K562 (cell line): ENCODE data around the gene MYCBPAP. TPM values are rescaled to one million over a fixed set of nuclear protein-coding genes. Genes with fewer than 3 reads are reported as not detected.

Source experiments
- ATAC-seq: fragments of 200-7000 bp; cut with Tn5 transposase; 3 replicates; pipeline ENCODE4 v1.9.1; 2020; ENCODE audit warnings: moderate library complexity
- BruUV-seq: library from RNA; stranded (reverse); fragments of 400-500 nt; replicated peaks from 2 replicates; lab custom pipeline; 2021; lab: Mats Ljungman, UMichigan
- CTCF ChIA-PET: fragments of 300-600 bp; formaldehyde crosslinking; extraction: SDS; loops from one replicate; lab custom pipeline; 2021; ENCODE audit warnings: low intra/inter-chr PET ratio; lab: Yijun Ruan, JAX
- POLR2A ChIA-PET: fragments of 300-600, 350-650 bp; sonication (Branson Sonifier 250); formaldehyde crosslinking; extraction: SDS; loops from one replicate; lab custom pipeline; 2021; ENCODE audit warnings: antibody characterized with exemption, inconsistent platforms; lab: Yijun Ruan, JAX
- DNase-seq, 4 experiments: peaks; one replicate each; pipeline versions ENCODE4 v3.0.0 to v3.0.0-alpha.2; 2011 to 2018; ENCODE audit warnings: low spot score in 3 of 4, mixed read lengths in 3 of 4; ENCODE audit errors: extremely low read depth in 1 of 4
- FAIRE-seq: peaks from 2 replicates; lab custom pipeline; 2011; peaks lifted over from hg19 to GRCh38; lab: Jason Lieb, UNC
- H2AFZ ChIP-seq: 2 replicates; pipeline ENCODE4 v1.6.0; 2011; ENCODE audit warnings: low read depth, low read length, control low read depth, inconsistent platforms
- H3K27ac ChIP-seq: fragments of 200-600 bp; 3 replicates; pipeline ENCODE4 v1.8.0; 2011; ENCODE audit warnings: low read depth, mild to moderate bottlenecking, control low read depth, inconsistent platforms, low read length, moderate library complexity, mixed read lengths; ENCODE audit errors: extremely low read depth
- H3K27me3 ChIP-seq, 2 experiments: fragments of 300-600 bp in 1 of 2; 2 replicates in 1 of 2; 3 replicates in 1 of 2; pipeline versions ENCODE4 v1.6.0 to v1.8.0; 2011; ENCODE audit warnings: inconsistent platforms in 2 of 2, low read length in 2 of 2, mild to moderate bottlenecking in 1 of 2, mixed read lengths in 1 of 2, moderate library complexity in 1 of 2; ENCODE audit not compliant: control insufficient read depth in 2 of 2, insufficient read depth in 2 of 2
- H3K36me3 ChIP-seq: fragments of 300-600 bp; 3 replicates; pipeline ENCODE4 v1.8.0; 2011; ENCODE audit warnings: mild to moderate bottlenecking, low read length, inconsistent platforms; ENCODE audit not compliant: control insufficient read depth, insufficient read depth
- H3K4me1 ChIP-seq, 2 experiments: fragments of 200-600 bp in 1 of 2; replicated peaks in 1 of 2; 2 replicates in 1 of 2; 3 replicates in 1 of 2; pipeline versions ENCODE4 v1.5.1 to v1.8.0; 2011; ENCODE audit warnings: inconsistent platforms in 2 of 2, low read length in 2 of 2, mild to moderate bottlenecking in 1 of 2, mixed read lengths in 1 of 2, moderate library complexity in 1 of 2; ENCODE audit not compliant: control insufficient read depth in 2 of 2, insufficient read depth in 2 of 2
- H3K4me2 ChIP-seq: 2 replicates; pipeline ENCODE4 v1.6.1; 2011; ENCODE audit warnings: low read length, control low read depth, inconsistent platforms, mixed read lengths; ENCODE audit not compliant: insufficient read depth
- H3K4me3 ChIP-seq: fragments of 200-600 bp; sonication (generic), shearing (Covaris generic); 2 replicates; pipeline ENCODE4 v1.5.1; 2016; ENCODE audit warnings: control low read depth, inconsistent platforms
- H3K79me2 ChIP-seq: fragments of 200-600 bp; 3 replicates; pipeline ENCODE4 v1.8.0; 2011; ENCODE audit warnings: low read length, inconsistent platforms; ENCODE audit not compliant: control insufficient read depth, insufficient read depth
- H3K9ac ChIP-seq, 2 experiments: 2 replicates each; pipeline versions ENCODE4 v1.6.0 to v1.6.1; 2011; ENCODE audit warnings: low read depth in 2 of 2, low read length in 2 of 2, control low read depth in 1 of 2, inconsistent platforms in 1 of 2, mild to moderate bottlenecking in 1 of 2, mixed read lengths in 1 of 2; ENCODE audit not compliant: insufficient read depth in 1 of 2
- H3K9me1 ChIP-seq: one replicate; pipeline ENCODE4 v1.6.0; 2011; ENCODE audit warnings: inconsistent platforms, mild to moderate bottlenecking, low read length, moderate library complexity; ENCODE audit not compliant: control insufficient read depth, insufficient read depth
- H3K9me3 ChIP-seq: replicated peaks from 2 replicates; pipeline ENCODE4 v1.5.1; 2011; ENCODE audit warnings: low read depth, low read length, inconsistent platforms; ENCODE audit not compliant: control insufficient read depth, insufficient read depth
- H4K20me1 ChIP-seq: replicated peaks from 2 replicates; pipeline ENCODE4 v1.6.1; 2011; ENCODE audit warnings: low read length, inconsistent platforms, mixed read lengths; ENCODE audit not compliant: control insufficient read depth, insufficient read depth
- MAFG ChIP-seq: fragments of 450-650 bp; conservative IDR thresholded peaks from 2 replicates; pipeline ENCODE4 v1.6.1; 2016; ENCODE audit warnings: missing genetic modification characterization, missing compliant biosample characterization
- MAX ChIP-seq: sonication (generic); formaldehyde crosslinking; IDR thresholded peaks from 2 replicates; pipeline ENCODE4 v1.9.0; 2022; ENCODE audit warnings: mild to moderate bottlenecking, missing genetic modification reagents
- NFE2 ChIP-seq: IDR thresholded peaks from 2 replicates; pipeline ENCODE4 v1.6.1; 2014; ENCODE audit warnings: antibody characterized with exemption, low read depth
- TFAP4 ChIP-seq: sonication (generic); formaldehyde crosslinking; IDR thresholded peaks from 2 replicates; pipeline ENCODE4 v1.8.0; 2022; ENCODE audit warnings: missing genetic modification reagents, mild to moderate bottlenecking, moderate library complexity, borderline replicate concordance
- WGBS: fragments of 100-300 bp; shearing (Covaris generic); methylation state at CpG from one replicate; pipeline ENCODE4 v1.1.6; 2016; ENCODE audit warnings: low coverage, mixed read lengths; ENCODE audit not compliant: insufficient coverage; ENCODE audit errors: missing lambda C conversion rate; 5-methylcytosine and 5-hydroxymethylcytosine counted together
- in situ Hi-C: fragments of 300-500 bp; cut with MboI; formaldehyde crosslinking; loops from 4 replicates; pipeline ENCODE4 v1.15.0; 2018; ENCODE audit warnings: inconsistent platforms, mixed read lengths
- intact Hi-C: fragments of 100-400 bp; cut with micrococcal nuclease; formaldehyde crosslinking; loops from 2 replicates; pipeline ENCODE4 v1.14.2; 2022
- polyA plus RNA-seq, 8 experiments: library from polyadenylated mRNA; depleted of rRNA in 4 of 8; stranded (reverse) in 5 of 8; unstranded in 3 of 8; fragments of >200 nt; fragmentation: Nextera tagmentation in 2 of 8; fragmentation: Illumina TruSeq in 1 of 8; extraction: Ambion mirVana in 2 of 8; extraction: Trizol in 1 of 8; gene quantifications; 2 replicates each; pipeline versions ENCODE4 v1.2.1 to v1.2.3, GENCODE V29; 2011 to 2014; ENCODE audit warnings: inconsistent platforms in 1 of 8, missing spikeins in 1 of 8
- total RNA-seq, 7 experiments: library from RNA; depleted of rRNA in 6 of 7; stranded (reverse); fragments of >200 nt in 6 of 7; fragmentation: Illumina TruSeq in 2 of 7; extraction: Trizol in 2 of 7; gene quantifications; 2 replicates each; pipeline versions ENCODE4 v1.2.1 to v1.2.3, GENCODE V29; 2011 to 2021; ENCODE audit warnings: low replicate concordance in 1 of 7

Gene MYCBPAP
- total and polyA plus RNA-seq, 9 of the 15 experiments (the other 6 are each of a cell fraction or from before 2014, with no cell fraction given), result not detected

GRCh38 chr17:50502301-50502990 lies 5.8 kb upstream of the MYCBPAP start:
- POLR2A ChIA-PET, result interaction anchor here (0.8 kb wide), 1 partner anchor 11 kb away, joined by 3 read pairs; no protein-coding TSS in a partner anchor
- intact Hi-C loops, result no loop called here
- DNase-seq (no peak), FAIRE-seq (no peak), ATAC-seq (peak; percentile 42; the same call in 2 of the 3 replicates)
- CTCF ChIA-PET, result no interaction called here
- no peak overlapping the region for H3K4me2 ChIP-seq
- peaks cover 27 to 40% of the 10 kb centered on the region in 2 experiments for H3K27me3 ChIP-seq
- H3K4me3 ChIP-seq, result no peak overlapping the region
- TF ChIP-seq NFE2 (peak; percentile 42; the same call in 1 of the 2 replicates), MAX (CRISPR knock-in tag) (0 out of 2 replicates have a peak, but pooled peaks have one; percentile 27), MAFG (0 out of 2 replicates have a peak, but pooled peaks have one; percentile 9), TFAP4 (CRISPR knock-in tag) (no peak)
- WGBS, result 5% methylated on average over 9 of the region's 9 CpGs
- BruUV-seq, result no TSS peak
- no peaks in the 10 kb centered on the region for H3K9me1 ChIP-seq
- H3K27ac ChIP-seq, result no peak overlapping the region
- H4K20me1 ChIP-seq, result 0 out of 2 replicates have a peak, but pooled peaks cover 3% of the 10 kb centered on the region
- H3K79me2 ChIP-seq, result no peaks in the 10 kb centered on the region
- in situ Hi-C loops, result no loop called here
- H3K9ac ChIP-seq, result 0 out of 4 replicates have a peak overlapping the region, but pooled peaks of 1 of the 2 experiments have one; percentile 40
- H3K36me3 ChIP-seq, result no peaks in the 10 kb centered on the region
- H3K9me3 ChIP-seq, result no peaks in the 10 kb centered on the region
- no peaks in the 10 kb centered on the region for H3K4me1 ChIP-seq
- no peak overlapping the region for H2AFZ ChIP-seq
